Measurements from ENCODE around the gene EIF4B. TPM values are rescaled to one million over a fixed set of nuclear protein-coding genes. Genes with fewer than 3 reads are reported as not detected.

Gene EIF4B
- total and polyA plus RNA-seq, 4 donors, result 81.9 to 684 (median 220) TPM

- Histone ChIP-seq H3K9ac (ENCODE audit: insufficient read depth in 1 of 2, low read length in 2 of 2) (no peak overlapping the region), H3K4me1 (ENCODE audit: control insufficient read depth in 5 of 5, insufficient read depth in 5 of 5, low read length in 5 of 5) (peaks cover 0 to 28% (median 11%) of the 10 kb centered on the region in 5 donors), H3K27me3 (ENCODE audit: control insufficient read depth in 3 of 3, insufficient read depth in 3 of 3, low read length in 2 of 3) (no peaks in the 10 kb centered on the region), H3K36me3 (ENCODE audit: control insufficient read depth in 4 of 4, insufficient read depth in 4 of 4, low read length in 4 of 4) (no peaks in the 10 kb centered on the region), H3K27ac (ENCODE audit: low read depth in 1 of 2, low read length in 1 of 2) (no peak overlapping the region), H3K9me3 (ENCODE audit: control insufficient read depth in 4 of 4, insufficient read depth in 3 of 4, low read length in 3 of 4) (no peaks in the 10 kb centered on the region), H3K4me3 (no peak overlapping the region)
- no peak for TF ChIP-seq CTCF (IDR thresholded peaks at IDR 0.05; ENCODE audit: control extremely low read depth, extremely low read depth)
- WGBS, 2 donors, result 33 to 50% methylated on average over 4 of the region's 4 CpGs
- ATAC-seq (ENCODE audit: insufficient read depth, low FRiP score) (no peak), DNase-seq (no peak)
Observed at GRCh38 chr12:52980096-52980649, 26.1 kb upstream of the EIF4B start.

- Histone ChIP-seq H3K4me1 (ENCODE audit: control insufficient read depth in 5 of 5, insufficient read depth in 5 of 5, low read length in 5 of 5) (peaks cover 0 to 21% (median 11%) of the 10 kb centered on the region in 5 donors), H3K36me3 (ENCODE audit: control insufficient read depth in 4 of 4, insufficient read depth in 4 of 4, low read length in 4 of 4) (no peaks in the 10 kb centered on the region), H3K9me3 (ENCODE audit: control insufficient read depth in 4 of 4, insufficient read depth in 3 of 4, low read length in 3 of 4) (no peaks in the 10 kb centered on the region), H3K4me3 (no peak overlapping the region), H3K27me3 (ENCODE audit: control insufficient read depth in 3 of 3, insufficient read depth in 3 of 3, low read length in 2 of 3) (no peaks in the 10 kb centered on the region), H3K9ac (ENCODE audit: insufficient read depth in 1 of 2, low read length in 2 of 2) (no peak overlapping the region), H3K27ac (ENCODE audit: low read depth in 1 of 2, low read length in 1 of 2) (no peak overlapping the region)
- WGBS, 2 donors, result 31 to 34% methylated on average over 13 of the region's 13 CpGs
- DNase-seq (peak; percentile 92 to 96 (median 95)), ATAC-seq (ENCODE audit: insufficient read depth, low FRiP score) (peak; percentile 95)
- TF ChIP-seq CTCF (IDR thresholded peaks at IDR 0.05; ENCODE audit: control extremely low read depth, extremely low read depth), result peak; percentile 100
Observed at GRCh38 chr12:52980650-52981423, 25.4 kb upstream of the EIF4B start.

GRCh38 chr12:52984136-52984535, 22.1 kb upstream of the EIF4B start:
- H3K27ac ChIP-seq (ENCODE audit: low read depth in 1 of 2, low read length in 1 of 2), result no peak overlapping the region
- H3K27me3 ChIP-seq (ENCODE audit: control insufficient read depth in 3 of 3, insufficient read depth in 3 of 3, low read length in 2 of 3), result no peaks in the 10 kb centered on the region
- no peak overlapping the region for H3K9ac ChIP-seq (ENCODE audit: insufficient read depth in 1 of 2, low read length in 2 of 2)
- no peak for TF ChIP-seq CTCF (IDR thresholded peaks at IDR 0.05; ENCODE audit: control extremely low read depth, extremely low read depth)
- no peak for ATAC-seq (ENCODE audit: insufficient read depth, low FRiP score)
- no peaks in the 10 kb centered on the region for H3K9me3 ChIP-seq (ENCODE audit: control insufficient read depth in 4 of 4, insufficient read depth in 3 of 4, low read length in 3 of 4)
- peaks cover 0 to 3% (median 0%) of the 10 kb centered on the region in 5 donors for H3K4me1 ChIP-seq (ENCODE audit: control insufficient read depth in 5 of 5, insufficient read depth in 5 of 5, low read length in 5 of 5)
- no peak overlapping the region for H3K4me3 ChIP-seq
- DNase-seq, result no peak
- 85% methylated on average over 1 of the region's 1 CpG for WGBS, 2 donors
- no peaks in the 10 kb centered on the region for H3K36me3 ChIP-seq (ENCODE audit: control insufficient read depth in 4 of 4, insufficient read depth in 4 of 4, low read length in 4 of 4)

Measured in lung (tissue), 12 donors.